ENCODE measurements around the gene ALX4.

GRCh38 chr11:44264761-44265160 lies 45.2 kb downstream of the ALX4 start:
- TF ChIP-seq EZH2phosphoT487 (IDR thresholded peaks at IDR 0.05; ENCODE audit: low read depth) (no peak), CTCF (IDR thresholded peaks at IDR 0.05; ENCODE audit: low read depth, low read length) (no peak)
